ENCODE results near the gene ADH1B. TPM values are rescaled to one million over a fixed set of nuclear protein-coding genes. Genes with fewer than 3 reads are reported as not detected.

The ADH1B gene
- polyA plus RNA-seq, 1 donor (not counting 4 experiments of a cell fraction or from before 2014, with no cell fraction given): not detected

- DNase-seq (ENCODE audit: low read depth, low spot score): no peak
- H3K9me3 ChIP-seq (ENCODE audit: control insufficient read depth, low read depth, low read length): no peaks in the 10 kb centered on the region
- no peaks in the 10 kb centered on the region for H3K27me3 ChIP-seq (ENCODE audit: control insufficient read depth, extremely low read depth, insufficient read depth, low read length)
- H3K9ac ChIP-seq (ENCODE audit: control insufficient read depth, extremely low read depth, insufficient read depth, low read length): no peak overlapping the region
- TF ChIP-seq EZH2 (IDR thresholded peaks at IDR 0.05; ENCODE audit: low read length) (no peak), CTCF (optimal IDR thresholded peaks at IDR 0.05 in 1 of 3, IDR thresholded peaks at IDR 0.05 in 1 of 3, conservative IDR thresholded peaks at IDR 0.05 in 1 of 3; ENCODE audit: extremely low read depth in 1 of 3, insufficient read depth in 2 of 3, low read length in 3 of 3) (no peak)
- no peak overlapping the region for H3K4me2 ChIP-seq (ENCODE audit: control insufficient read depth, extremely low read depth, insufficient read depth, low read depth, low read length)
- H3K79me2 ChIP-seq (ENCODE audit: control insufficient read depth, insufficient read depth, low read length): no peaks in the 10 kb centered on the region
- FAIRE-seq: peak; percentile 20
- H3K4me3 ChIP-seq (ENCODE audit: control insufficient read depth in 2 of 3, extremely low read depth in 1 of 3, insufficient read depth in 2 of 3, low read depth in 1 of 3, low read length in 3 of 3): no peak overlapping the region
- no peak overlapping the region for H2AFZ ChIP-seq (ENCODE audit: control insufficient read depth, low read length)
- H3K27ac ChIP-seq (ENCODE audit: control insufficient read depth, insufficient read depth, low read length): no peak overlapping the region
- dilution Hi-C loops (cut with MboI; ENCODE audit: extremely low pct_ligation_motif_present, low sequenced_read_pairs): no loop called here
- no peaks in the 10 kb centered on the region for H4K20me1 ChIP-seq (ENCODE audit: control insufficient read depth, extremely low read depth, insufficient read depth, low read length)
- no peaks in the 10 kb centered on the region for H3K36me3 ChIP-seq (ENCODE audit: control insufficient read depth in 2 of 2, extremely low read depth in 1 of 2, insufficient read depth in 2 of 2, low read length in 2 of 2)
- no peaks in the 10 kb centered on the region for H3K9me1 ChIP-seq (ENCODE audit: control insufficient read depth, extremely low read depth, insufficient read depth, low read length)
- H3K4me1 ChIP-seq (ENCODE audit: control insufficient read depth, extremely low read depth, insufficient read depth, low read length): no peaks in the 10 kb centered on the region
Measured at GRCh38 chr4:99300934-99301333, 20.3 kb downstream of the ADH1B start.

- Histone ChIP-seq H3K9ac (ENCODE audit: control insufficient read depth, extremely low read depth, insufficient read depth, low read length) (no peak overlapping the region), H3K4me2 (ENCODE audit: control insufficient read depth, extremely low read depth, insufficient read depth, low read depth, low read length) (no peak overlapping the region), H3K36me3 (ENCODE audit: control insufficient read depth in 2 of 2, extremely low read depth in 1 of 2, insufficient read depth in 2 of 2, low read length in 2 of 2) (peaks cover 0 to 2% of the 10 kb centered on the region in 2 experiments), H3K9me3 (ENCODE audit: control insufficient read depth, low read depth, low read length) (no peaks in the 10 kb centered on the region), H2AFZ (ENCODE audit: control insufficient read depth, low read length) (no peak overlapping the region), H3K27me3 (ENCODE audit: control insufficient read depth, extremely low read depth, insufficient read depth, low read length) (no peaks in the 10 kb centered on the region), H3K9me1 (ENCODE audit: control insufficient read depth, extremely low read depth, insufficient read depth, low read length) (no peaks in the 10 kb centered on the region), H4K20me1 (ENCODE audit: control insufficient read depth, extremely low read depth, insufficient read depth, low read length) (no peaks in the 10 kb centered on the region), H3K79me2 (ENCODE audit: control insufficient read depth, insufficient read depth, low read length) (no peaks in the 10 kb centered on the region), H3K4me1 (ENCODE audit: control insufficient read depth, extremely low read depth, insufficient read depth, low read length) (peaks cover 4% of the 10 kb centered on the region), H3K4me3 (ENCODE audit: control insufficient read depth in 2 of 3, extremely low read depth in 1 of 3, insufficient read depth in 2 of 3, low read depth in 1 of 3, low read length in 3 of 3) (no peak overlapping the region), H3K27ac (ENCODE audit: control insufficient read depth, insufficient read depth, low read length) (no peak overlapping the region)
- DNase-seq (ENCODE audit: low read depth, low spot score) (no peak), FAIRE-seq (no peak)
- TF ChIP-seq CTCF (optimal IDR thresholded peaks at IDR 0.05 in 1 of 3, IDR thresholded peaks at IDR 0.05 in 1 of 3, conservative IDR thresholded peaks at IDR 0.05 in 1 of 3; ENCODE audit: extremely low read depth in 1 of 3, insufficient read depth in 2 of 3, low read length in 3 of 3) (no peak), EZH2 (IDR thresholded peaks at IDR 0.05; ENCODE audit: low read length) (no peak)
- dilution Hi-C loops (cut with MboI; ENCODE audit: extremely low pct_ligation_motif_present, low sequenced_read_pairs): no loop called here
Measured at GRCh38 chr4:99293357-99293756, 27.8 kb downstream of the ADH1B start.

All from keratinocyte (primary cell).